BE2C (cell line): ENCODE data around the gene CD52.

ENCODE experiments used
- DNase-seq: peaks from one replicate; pipeline ENCODE4 v3.0.0-alpha.2; 2020
- H3K27me3 ChIP-seq: fragments of 250-450 bp; sonication (Bioruptor Pico); 2 replicates; pipeline ENCODE4 v1.5.1; 2020; ENCODE audit warnings: mild to moderate bottlenecking
- H3K36me3 ChIP-seq: fragments of 250-450 bp; sonication (Bioruptor Pico); 2 replicates; pipeline ENCODE4 v1.5.1; 2020; ENCODE audit warnings: mild to moderate bottlenecking
- H3K4me1 ChIP-seq: fragments of 250-450 bp; sonication (Bioruptor Pico); 2 replicates; pipeline ENCODE4 v1.5.1; 2020
- H3K4me3 ChIP-seq: 2 replicates; pipeline ENCODE4 v1.5.1; 2011; ENCODE audit warnings: low read depth, low read length
- H3K9me3 ChIP-seq: fragments of 250-450 bp; sonication (Bioruptor Pico); 2 replicates; pipeline ENCODE4 v1.5.1; 2020
- CTCF ChIP-seq: IDR thresholded peaks from 2 replicates; pipeline ENCODE4 v1.5.1; 2012; ENCODE audit warnings: mild to moderate bottlenecking, low read depth, low read length

Gene CD52

GRCh38 chr1:26336477-26337205, 18.9 kb downstream of the CD52 start:
- peak overlapping the region; percentile 46 for H3K4me3 ChIP-seq
- no peaks in the 10 kb centered on the region for H3K27me3 ChIP-seq
- peak; percentile 55 for DNase-seq
- H3K36me3 ChIP-seq = no peaks in the 10 kb centered on the region
- H3K4me1 ChIP-seq = no peaks in the 10 kb centered on the region
- no peak for TF ChIP-seq CTCF
- H3K9me3 ChIP-seq = no peaks in the 10 kb centered on the region

GRCh38 chr1:26337206-26337535, 19.4 kb downstream of the CD52 start:
- no peak for TF ChIP-seq CTCF
- H3K36me3 ChIP-seq = no peaks in the 10 kb centered on the region
- DNase-seq = no peak
- no peaks in the 10 kb centered on the region for H3K4me1 ChIP-seq
- no peaks in the 10 kb centered on the region for H3K9me3 ChIP-seq
- H3K27me3 ChIP-seq = no peaks in the 10 kb centered on the region
- no peak overlapping the region for H3K4me3 ChIP-seq

GRCh38 chr1:26337625-26338024, 19.9 kb downstream of the CD52 start:
- TF ChIP-seq CTCF = no peak
- DNase-seq = no peak

GRCh38 chr1:26338670-26339069, 20.9 kb downstream of the CD52 start:
- H3K4me1 ChIP-seq = no peaks in the 10 kb centered on the region
- no peaks in the 10 kb centered on the region for H3K36me3 ChIP-seq
- TF ChIP-seq CTCF = no peak
- no peak for DNase-seq
- H3K27me3 ChIP-seq = no peaks in the 10 kb centered on the region
- H3K9me3 ChIP-seq = no peaks in the 10 kb centered on the region
- H3K4me3 ChIP-seq = no peak overlapping the region

More at GRCh38 chr1:26337625-26338024, 19.9 kb downstream of the CD52 start:
- H3K4me3 ChIP-seq = no peak overlapping the region
- H3K36me3 ChIP-seq = no peaks in the 10 kb centered on the region
- H3K27me3 ChIP-seq = no peaks in the 10 kb centered on the region
- H3K4me1 ChIP-seq = no peaks in the 10 kb centered on the region
- no peaks in the 10 kb centered on the region for H3K9me3 ChIP-seq

- DNase-seq = no peak
- Histone ChIP-seq H3K4me1 (no peaks in the 10 kb centered on the region), H3K9me3 (no peaks in the 10 kb centered on the region), H3K27me3 (no peaks in the 10 kb centered on the region), H3K36me3 (no peaks in the 10 kb centered on the region), H3K4me3 (no peak overlapping the region)
- no peak for TF ChIP-seq CTCF
Observed at GRCh38 chr1:26340047-26340481, 22.3 kb downstream of the CD52 start.

GRCh38 chr1:26344147-26344920, 26.6 kb downstream of the CD52 start:
- no peaks in the 10 kb centered on the region for H3K36me3 ChIP-seq
- no peaks in the 10 kb centered on the region for H3K27me3 ChIP-seq
- no peak for DNase-seq
- H3K4me1 ChIP-seq = no peaks in the 10 kb centered on the region
- no peak overlapping the region for H3K4me3 ChIP-seq
- TF ChIP-seq CTCF = no peak
- H3K9me3 ChIP-seq = no peaks in the 10 kb centered on the region
